RPMI7951 (cell line): ENCODE measurements around the gene LMNTD2. TPM values are rescaled to one million over a fixed set of nuclear protein-coding genes. Genes with fewer than 3 reads are reported as not detected.
"Not testable (repeated sequence)": the region's sequence is repeated elsewhere in the genome, so short reads cannot be mapped to it uniquely, and the experiment has no call there.

ENCODE experiments used
- DNase-seq: peaks from one replicate; pipeline ENCODE4 v3.0.0-alpha.2; 2012; ENCODE audit warnings: low read depth
- total RNA-seq: library from RNA; depleted of rRNA; stranded (reverse); fragments of >200 nt; shearing (Covaris generic); gene quantifications from 2 replicates; pipeline ENCODE4 v1.2.3, GENCODE V29; 2014

LMNTD2 gene
- total RNA-seq, 1 experiment from 2014 or later = 0.24 TPM

DNA sequence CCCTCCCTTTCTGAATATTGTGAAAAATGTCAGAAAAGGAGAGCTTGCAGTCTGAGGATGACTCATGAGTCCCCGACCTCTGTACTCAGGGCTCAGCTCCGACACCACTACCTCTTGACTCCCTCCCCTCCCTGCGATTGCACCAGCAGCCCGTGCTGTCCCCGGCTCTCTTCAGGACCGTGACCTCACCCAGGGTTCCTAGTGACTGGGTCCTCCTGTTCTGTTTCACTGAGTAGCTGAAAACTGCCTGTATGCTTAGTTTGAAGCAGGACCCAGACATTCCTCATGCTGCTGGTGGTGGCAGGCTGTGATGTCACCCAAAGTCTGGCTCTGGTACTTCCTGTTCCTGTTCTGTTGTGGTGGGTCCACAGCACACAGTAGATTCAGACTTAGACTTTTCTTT, 27.4 kb upstream of the LMNTD2 start:
- peak; percentile 48 for DNase-seq

DNA sequence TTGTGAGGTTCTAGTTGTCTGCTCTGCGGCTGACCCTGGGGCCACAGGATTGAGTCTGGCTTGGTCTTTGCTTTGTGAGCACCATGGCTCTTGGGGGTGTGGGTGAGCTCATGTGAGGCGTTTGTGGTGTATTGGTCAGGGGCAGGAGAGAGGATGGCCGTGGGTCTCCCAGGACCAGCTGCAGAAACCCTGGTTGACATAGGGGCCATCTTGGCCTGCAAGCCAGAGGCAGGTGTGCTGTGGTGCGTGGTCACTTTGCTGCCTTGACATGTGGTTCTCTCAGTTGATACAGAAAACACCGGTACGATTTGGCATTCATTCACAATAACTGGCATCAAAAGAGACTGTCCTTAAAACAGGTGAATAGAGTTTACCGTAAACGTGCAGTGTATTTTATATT, 27.0 kb upstream of the LMNTD2 start:
- no peak for DNase-seq

GRCh38 chr11:586376-587316, 26.1 kb upstream of the LMNTD2 start:
- DNase-seq = no peak

DNA sequence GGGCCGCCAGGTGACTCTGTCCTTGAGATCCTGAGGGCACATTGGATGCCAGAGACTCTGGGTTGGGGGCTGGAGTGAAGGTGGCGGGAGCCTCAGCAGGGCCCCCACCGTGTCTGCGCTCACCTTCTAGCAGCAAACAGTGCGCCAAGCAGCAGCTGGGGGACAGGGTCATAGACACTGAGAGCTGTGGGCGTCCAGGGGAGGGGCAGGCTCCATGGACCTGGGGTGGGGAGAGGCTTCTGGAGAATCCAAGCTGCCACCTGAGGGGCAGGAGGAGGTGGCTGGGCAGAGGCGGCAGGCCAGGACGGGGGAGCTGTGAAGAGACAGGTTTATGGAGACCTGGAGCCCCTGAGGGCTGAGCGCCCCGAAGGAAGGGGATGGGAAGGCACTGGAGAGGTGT, 23.7 kb upstream of the LMNTD2 start:
- no peak for DNase-seq

DNA sequence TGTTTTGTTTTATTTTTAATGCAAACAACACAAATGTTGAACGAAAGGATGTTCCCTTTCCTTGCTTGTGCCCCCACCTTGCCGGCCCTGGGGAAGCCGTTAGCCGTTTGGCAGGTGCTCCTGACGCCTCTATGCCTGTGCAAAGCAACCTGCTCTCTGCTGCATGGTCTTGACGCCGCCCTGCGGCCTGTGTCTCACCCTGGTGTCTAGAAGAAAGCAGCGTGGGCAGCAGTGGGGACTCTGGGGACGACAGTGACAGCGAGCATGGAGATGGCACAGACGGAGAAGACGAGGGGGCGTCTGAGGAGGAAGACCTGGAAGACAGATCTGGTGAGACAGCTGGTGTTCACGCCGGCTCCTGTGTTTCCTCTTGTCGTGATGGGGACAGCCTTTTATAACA, 21.2 kb upstream of the LMNTD2 start:
- no peak for DNase-seq

DNA sequence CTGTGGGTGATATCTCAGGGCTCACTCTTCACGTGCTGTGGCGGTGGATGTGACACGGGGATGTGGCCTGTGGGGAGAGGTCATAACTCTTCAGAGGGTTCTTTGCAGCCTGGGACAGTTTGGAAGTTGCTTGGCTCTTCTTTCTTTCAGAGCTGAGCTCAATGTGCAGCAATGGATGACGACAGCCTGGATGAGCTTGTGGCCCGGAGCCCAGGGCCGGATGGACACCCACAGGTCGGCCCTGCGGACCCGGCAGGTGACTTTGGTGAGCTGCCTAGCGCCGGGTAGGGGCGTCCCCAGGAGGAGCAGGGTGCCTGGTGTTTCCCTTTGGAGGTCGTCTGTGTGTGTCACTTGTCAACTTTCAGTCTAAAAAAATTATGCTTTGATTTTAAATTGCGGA, 20.8 kb upstream of the LMNTD2 start:
- no peak for DNase-seq

DNA sequence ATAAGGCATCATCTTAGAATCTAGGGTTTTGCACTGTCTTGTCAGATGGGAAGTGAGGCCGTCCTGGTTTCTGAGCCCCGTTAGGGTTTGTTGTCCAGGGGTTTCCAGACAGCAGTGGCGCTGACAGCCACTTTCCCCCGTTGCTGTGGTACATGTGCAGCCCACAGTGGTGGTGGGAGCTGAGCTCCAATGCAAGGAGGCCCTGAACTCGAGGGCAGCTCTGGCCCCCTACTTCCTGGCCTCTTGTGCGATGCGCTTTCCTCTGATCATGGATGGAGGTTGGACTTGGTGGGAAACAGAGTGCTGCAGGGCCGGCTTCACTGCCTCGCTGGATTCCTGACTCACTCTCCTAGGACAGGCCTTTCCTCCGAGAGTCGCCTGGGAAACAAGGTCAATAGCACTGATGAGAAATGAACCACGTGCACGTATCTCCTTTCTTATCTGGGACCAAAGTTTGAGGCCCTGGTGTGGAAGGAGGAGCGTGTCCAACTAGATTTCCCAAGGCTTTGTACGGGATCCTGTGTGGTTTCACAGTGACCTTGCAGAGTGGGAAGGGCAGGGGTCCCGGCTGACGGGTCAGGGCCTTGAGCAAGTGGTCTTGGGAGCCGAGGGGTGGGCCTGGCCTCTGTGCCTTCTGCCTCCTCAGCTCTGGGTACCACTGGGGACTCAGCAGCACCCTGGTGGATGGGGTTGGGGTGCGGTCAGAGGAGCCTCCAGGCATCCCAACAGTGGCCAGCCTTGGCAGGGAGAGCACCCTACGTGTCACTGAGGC, 19.5 kb upstream of the LMNTD2 start:
- no peak for DNase-seq

DNA sequence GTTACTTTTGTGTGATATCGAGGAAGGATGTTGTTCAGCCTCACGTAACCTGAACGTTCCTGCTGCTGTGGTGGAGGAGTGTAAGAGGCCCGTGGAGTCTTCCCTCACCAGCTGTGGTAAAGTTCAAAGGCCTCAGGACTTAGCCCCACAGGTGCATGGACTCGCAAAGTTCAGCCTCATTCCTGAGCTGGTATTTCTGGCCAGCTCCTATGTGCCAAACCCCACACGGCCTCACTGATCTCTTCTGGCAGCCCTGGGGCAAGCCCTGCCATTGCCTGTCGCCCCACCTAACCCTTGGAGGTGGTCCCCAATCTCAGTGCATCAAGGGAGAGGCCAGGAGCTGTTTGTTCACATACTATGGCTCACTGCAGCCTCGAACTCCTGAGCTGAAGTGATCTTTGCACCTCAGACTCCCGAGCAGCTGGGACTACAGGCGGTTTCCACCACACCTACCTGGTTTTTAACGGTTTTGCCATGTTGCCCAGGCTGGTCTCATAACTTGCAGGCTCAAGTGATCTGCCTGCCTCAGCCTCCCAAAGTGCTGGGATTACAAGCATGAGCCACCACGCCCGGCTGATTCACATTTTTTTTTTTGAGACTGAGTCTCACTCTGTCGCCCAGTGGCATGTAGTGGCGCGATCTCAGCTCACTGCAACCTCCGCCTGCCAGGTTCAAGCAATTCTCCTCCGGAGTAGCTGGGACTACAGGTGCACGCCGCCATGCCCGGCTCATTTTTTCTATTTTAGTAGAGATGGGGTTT, 17.9 kb upstream of the LMNTD2 start:
- no peak for DNase-seq

GRCh38 chr11:577611-577894, 17.0 kb upstream of the LMNTD2 start:
- DNase-seq = no peak

DNA sequence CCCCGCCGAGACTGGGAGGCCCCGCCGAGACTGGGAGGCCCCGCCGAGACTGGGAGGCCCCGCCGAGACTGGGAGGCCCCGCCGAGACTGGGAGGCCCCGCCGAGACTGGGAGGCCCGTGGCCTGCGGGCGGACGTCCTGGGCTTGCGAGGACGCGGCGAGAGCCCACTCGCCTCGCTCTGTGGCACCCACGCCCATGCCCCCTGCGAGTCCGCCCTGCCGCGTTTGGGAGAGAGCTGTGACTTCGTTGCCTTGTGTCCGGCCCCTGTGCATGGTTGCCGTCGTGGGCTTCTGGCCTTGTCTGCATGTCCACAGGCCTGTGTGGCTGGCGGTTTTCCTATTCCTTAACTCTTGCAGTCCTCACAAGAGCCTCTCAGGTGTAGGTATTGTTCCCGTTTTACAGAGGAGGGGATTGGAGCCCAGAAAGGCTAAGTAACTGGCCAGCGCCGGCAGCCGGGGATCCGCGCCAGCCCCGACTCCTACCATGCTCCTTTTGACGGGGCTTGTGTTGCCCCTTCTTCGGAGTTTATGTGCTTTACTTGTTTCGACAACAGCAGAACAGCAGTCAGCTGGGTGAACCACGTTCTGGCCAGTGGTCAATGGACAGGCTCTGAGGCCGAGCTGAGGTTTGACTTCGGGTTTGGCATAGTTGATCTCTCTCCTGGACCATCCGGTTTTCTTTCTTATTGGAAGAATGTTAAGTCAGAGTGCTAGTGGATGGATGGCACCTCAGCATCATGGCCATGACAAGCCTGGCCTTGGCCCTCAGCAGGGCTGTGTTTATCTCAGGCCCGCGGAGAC, 16.5 kb upstream of the LMNTD2 start:
- no peak for DNase-seq

DNA sequence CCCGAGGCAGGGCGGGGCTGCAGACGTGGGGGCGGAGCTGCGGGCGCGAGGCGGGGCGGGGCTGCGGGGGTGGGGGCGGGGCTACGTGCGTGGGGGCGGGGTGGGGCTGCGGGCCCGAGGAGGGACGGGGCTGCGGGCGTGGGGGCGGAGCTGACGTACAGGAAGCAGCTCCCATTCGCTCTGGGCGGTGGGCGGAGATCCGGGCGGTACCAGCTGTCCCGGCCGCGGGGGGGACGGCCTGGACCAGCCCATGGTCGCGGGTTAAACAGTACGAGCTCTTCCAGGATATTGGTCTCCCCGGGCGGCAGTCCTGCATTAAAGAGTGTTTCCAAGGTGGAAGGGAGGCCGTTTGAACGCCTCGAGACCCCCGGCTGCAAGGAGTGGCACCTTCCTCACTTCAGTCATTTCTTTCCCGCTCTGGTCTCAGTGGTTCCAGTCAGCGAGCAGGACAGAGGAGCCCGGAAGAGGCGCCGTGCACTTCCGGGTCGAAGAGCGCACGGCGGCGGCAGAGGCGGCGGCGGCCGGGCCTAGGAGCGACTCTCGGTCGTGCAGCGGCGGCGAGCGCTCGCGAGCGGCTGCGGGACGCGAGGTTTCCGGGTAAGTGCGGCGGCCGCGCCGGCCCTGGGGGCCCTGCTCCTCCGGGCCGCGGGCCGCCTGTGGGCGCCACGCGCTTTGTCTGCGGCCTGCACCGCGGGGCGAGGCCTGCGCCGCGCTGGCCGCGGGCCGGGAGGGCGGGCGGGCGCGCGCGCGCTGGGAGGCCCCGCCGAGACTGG, 15.6 kb upstream of the LMNTD2 start, which contains the start of gene PHRF1:
Gene PHRF1, plus strand, starts transcription at position 475 of the 773 bp plus-strand sequence. CDS start 5,043 bp downstream, outside the sequence.
- peak; percentile 89 for DNase-seq

DNA sequence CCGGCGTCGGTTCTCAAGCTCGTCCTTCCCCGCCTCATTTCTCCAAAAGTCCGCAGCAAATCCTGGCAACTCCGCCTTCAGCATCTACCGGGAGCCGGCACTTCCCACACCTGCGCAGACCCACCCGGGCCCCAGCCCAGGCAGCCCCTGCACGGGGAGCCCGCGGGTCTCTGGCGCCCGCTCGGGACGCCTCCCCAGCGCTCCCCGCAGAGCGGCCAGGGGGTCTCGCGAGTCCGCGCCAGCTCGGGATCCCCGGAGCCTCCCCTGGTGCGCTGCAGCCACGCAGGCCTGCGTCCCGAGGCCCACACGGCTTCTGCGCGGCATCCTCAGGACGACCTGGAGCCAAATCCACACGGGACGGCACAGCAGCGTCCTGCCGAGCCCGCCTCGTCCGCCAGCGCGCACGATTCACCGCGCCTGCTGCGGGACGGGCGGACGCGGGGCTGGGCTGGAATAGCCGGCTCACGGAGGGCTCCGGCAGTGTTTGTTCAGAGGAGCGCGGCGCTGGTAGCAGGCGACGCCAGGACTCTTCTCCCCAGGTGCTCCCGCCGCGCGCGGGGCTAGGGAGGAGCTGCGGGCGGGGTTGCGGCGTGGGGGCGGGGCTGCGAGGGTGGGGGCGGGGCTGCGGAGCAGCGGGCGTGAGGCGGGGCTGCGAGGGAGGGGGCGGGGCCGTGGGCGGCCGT, 14.9 kb upstream of the LMNTD2 start:
- peak; percentile 54 for DNase-seq

GRCh38 chr11:574632-575312, 14.2 kb upstream of the LMNTD2 start:
- no peak for DNase-seq

- not testable (repeated sequence) for DNase-seq
These were observed 13.6 kb upstream of the LMNTD2 start for GRCh38 chr11:574031-574570.

- no peak for DNase-seq
These were observed 12.7 kb upstream of the LMNTD2 start for GRCh38 chr11:573146-573759.

GRCh38 chr11:571802-572185, 11.3 kb upstream of the LMNTD2 start:
- DNase-seq = no peak

DNA sequence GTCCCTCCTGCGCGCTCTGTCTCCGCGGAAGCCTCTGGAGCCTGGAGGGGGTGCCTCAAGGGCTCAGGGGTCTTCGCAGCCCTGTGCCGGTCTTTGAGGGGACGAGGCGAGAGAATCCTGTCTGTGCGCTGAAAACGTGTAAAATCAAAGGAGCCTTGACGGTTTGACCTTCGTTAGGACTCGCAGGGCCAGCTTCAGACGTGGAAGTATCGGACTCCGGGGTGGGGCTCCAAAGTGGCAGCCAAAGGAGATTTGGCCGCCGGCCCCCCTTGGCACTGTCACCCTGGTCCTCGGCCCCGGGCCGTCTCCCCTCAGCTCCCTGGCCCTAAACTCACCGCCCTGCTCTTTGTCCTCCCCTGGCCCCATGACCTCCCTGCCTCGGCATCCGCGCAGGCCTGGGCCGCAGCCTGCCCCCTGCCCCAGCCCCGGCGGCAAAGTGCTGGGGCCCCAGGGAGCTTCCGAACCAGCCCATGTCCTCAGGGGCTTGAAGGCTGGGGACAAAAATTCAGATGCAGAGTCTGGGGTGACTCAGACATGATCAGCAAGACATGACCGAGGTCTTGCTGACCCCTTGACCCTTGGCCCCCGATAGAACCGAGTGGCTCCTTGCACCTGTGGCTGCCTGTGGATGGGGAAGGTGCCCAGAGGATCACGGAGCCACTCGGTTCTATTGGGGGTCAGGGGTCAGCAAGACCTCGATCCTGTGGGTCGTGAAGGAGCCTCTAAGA, 8.8 kb upstream of the LMNTD2 start:
- DNase-seq = no peak
